ENCODE measurements around the gene NEK6. TPM values are rescaled to one million over a fixed set of nuclear protein-coding genes. Genes with fewer than 3 reads are reported as not detected.

The NEK6 gene
- total RNA-seq, 6 experiments from 2014 or later = 61.6 to 128 (median 67.5) TPM

GRCh38 chr9:124334568-124335319 lies 77.0 kb downstream of the NEK6 start:
- Histone ChIP-seq H3K4me1 (no peaks in the 10 kb centered on the region), H3K27me3 (no peaks in the 10 kb centered on the region), H3K4me3 (no peak overlapping the region), H3K36me3 (peaks cover 0 to 35% (median 18%) of the 10 kb centered on the region in 4 donors), H3K9me3 (no peaks in the 10 kb centered on the region), H3K27ac (no peak overlapping the region)
- peak in 3 of 4 donors; percentile 13 to 35 (median 32) for ATAC-seq
- intact Hi-C loops (cut with DNase I) = no loop called here
- DNase-seq = no peak
- no peak for TF ChIP-seq POLR2A (IDR thresholded peaks at IDR 0.05)
- TF ChIP-seq CTCF (IDR thresholded peaks at IDR 0.05) = no peak
- 86% methylated on average over 5 of the region's 15 CpGs for WGBS (ENCODE audit: insufficient coverage, low coverage, low lambda C conversion rate, missing lambda C conversion rate)

DNA sequence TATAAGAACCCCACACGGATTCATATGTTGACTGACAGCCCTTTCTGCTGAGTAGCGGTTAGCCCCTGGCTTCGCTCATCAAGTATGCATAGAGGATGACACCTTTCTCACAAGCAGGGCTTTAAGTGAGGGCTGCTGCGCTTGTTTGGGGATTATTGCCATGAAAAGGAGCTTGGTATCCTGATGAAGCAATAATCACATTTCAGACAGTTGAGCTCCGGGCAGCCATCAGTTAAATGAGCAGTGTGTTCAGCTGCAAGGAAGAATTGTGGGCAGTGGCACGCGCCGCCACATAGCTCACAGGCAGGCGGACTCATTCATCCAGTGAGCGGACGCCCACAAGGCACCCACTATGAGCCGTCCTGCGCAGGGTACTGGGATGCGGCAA lies 77.6 kb downstream of the NEK6 start:
- no peak for DNase-seq

GRCh38 chr9:124337562-124337961 lies 79.8 kb downstream of the NEK6 start:
- peaks cover 0 to 24% (median 13%) of the 10 kb centered on the region in 4 donors for H3K36me3 ChIP-seq
- 97% methylated on average over 5 of the region's 5 CpGs for WGBS (ENCODE audit: insufficient coverage, low coverage, low lambda C conversion rate, missing lambda C conversion rate)

More for the DNA sequence above, 77.6 kb downstream of the NEK6 start:
- ATAC-seq = no peak
- no peaks in the 10 kb centered on the region for H3K27me3 ChIP-seq
- H3K27ac ChIP-seq = no peak overlapping the region
- 87% methylated on average over 9 of the region's 14 CpGs for WGBS (ENCODE audit: insufficient coverage, low coverage, low lambda C conversion rate, missing lambda C conversion rate)
- TF ChIP-seq POLR2A (IDR thresholded peaks at IDR 0.05) (no peak), CTCF (IDR thresholded peaks at IDR 0.05) (no peak)
- peaks cover 0 to 33% (median 16%) of the 10 kb centered on the region in 4 donors for H3K36me3 ChIP-seq
- no peak overlapping the region for H3K4me3 ChIP-seq
- no peaks in the 10 kb centered on the region for H3K9me3 ChIP-seq
- intact Hi-C loops (cut with DNase I) = no loop called here
- no peaks in the 10 kb centered on the region for H3K4me1 ChIP-seq

GRCh38 chr9:124339603-124340146 lies 81.9 kb downstream of the NEK6 start:
- intact Hi-C loops (cut with DNase I) = no loop called here
- TF ChIP-seq POLR2A (IDR thresholded peaks at IDR 0.05) (no peak), CTCF (IDR thresholded peaks at IDR 0.05) (no peak)
- no peak for ATAC-seq
- Histone ChIP-seq H3K4me3 (no peak overlapping the region), H3K36me3 (peaks cover 0 to 28% (median 11%) of the 10 kb centered on the region in 4 donors), H3K27me3 (no peaks in the 10 kb centered on the region), H3K9me3 (no peaks in the 10 kb centered on the region), H3K4me1 (no peaks in the 10 kb centered on the region), H3K27ac (no peak overlapping the region)
- WGBS (ENCODE audit: insufficient coverage, low coverage, low lambda C conversion rate, missing lambda C conversion rate) = 87% methylated on average over 3 of the region's 13 CpGs
- peak in 2 of 3 donors; percentile 19 to 47 for DNase-seq

More at GRCh38 chr9:124337562-124337961, 79.8 kb downstream of the NEK6 start:
- no peaks in the 10 kb centered on the region for H3K9me3 ChIP-seq
- H3K27ac ChIP-seq = no peak overlapping the region
- H3K27me3 ChIP-seq = no peaks in the 10 kb centered on the region
- intact Hi-C loops (cut with DNase I) = no loop called here
- no peak for ATAC-seq
- no peak overlapping the region for H3K4me3 ChIP-seq
- H3K4me1 ChIP-seq = no peaks in the 10 kb centered on the region
- no peak for DNase-seq
- no peak for TF ChIP-seq CTCF (IDR thresholded peaks at IDR 0.05)
- TF ChIP-seq POLR2A (IDR thresholded peaks at IDR 0.05) = no peak
